Measurements from ENCODE around the gene SPATA2. TPM values are rescaled to one million over a fixed set of nuclear protein-coding genes. Genes with fewer than 3 reads are reported as not detected.
A peak's percentile ranks its signal among the peaks of the same experiment; 100 is the strongest.
"Not testable (repeated sequence)": the region's sequence is repeated elsewhere in the genome, so short reads cannot be mapped to it uniquely, and the experiment has no call there.

The SPATA2 gene
- 1 to 10 TPM; 4.0 to 6.7 (median 5.5) TPM for total RNA-seq

GRCh38 chr20:49915380-49916145, at the start of gene SPATA2:
Gene SPATA2 (minus strand): TSS chr20:49915529. CDS start chr20:49908490, 7,039 bp downstream.
- no peaks in the 10 kb centered on the region for H3K27me3 ChIP-seq
- H3K4me3 ChIP-seq: peak within 1 kb of the TSS; percentile 69 to 99 (median 98)
- H3K4me1 ChIP-seq: peaks cover 38 to 52% (median 44%) of the 10 kb centered on the region in 4 donors
- peak; percentile 99 for DNase-seq (ENCODE audit: extremely low spot score)
- TF ChIP-seq POLR2AphosphoS5 (IDR thresholded peaks at IDR 0.05) (peak; percentile 72 to 86), POLR2A (IDR thresholded peaks at IDR 0.05; ENCODE audit: low read depth) (peak; percentile 47), EP300 (IDR thresholded peaks at IDR 0.05) (no peak)
- 1% methylated on average over 16 of the region's 69 CpGs for WGBS
- H3K9me3 ChIP-seq: no peaks in the 10 kb centered on the region
- intact Hi-C loops (cut with DNase I): no loop called here
- H3K27ac ChIP-seq (replicated peaks in 1 of 4): peak within 1 kb of the TSS; percentile 97 to 99 (median 97)
- no peaks in the 10 kb centered on the region for H3K36me3 ChIP-seq

GRCh38 chr20:49961413-49961812, 46.1 kb upstream of the SPATA2 start:
- Histone ChIP-seq H3K4me3 (no peak overlapping the region), H3K9me3 (no peaks in the 10 kb centered on the region), H3K27me3 (no peaks in the 10 kb centered on the region), H3K27ac (replicated peaks in 1 of 4) (no peak overlapping the region), H3K4me1 (peaks cover 0 to 4% (median 0%) of the 10 kb centered on the region in 4 donors), H3K36me3 (peaks cover 9 to 56% (median 22%) of the 10 kb centered on the region in 4 donors)
- intact Hi-C loops (cut with DNase I): no loop called here
- no peak for DNase-seq (ENCODE audit: extremely low spot score)
- WGBS: 79% methylated on average over 4 of the region's 4 CpGs
- no peak for TF ChIP-seq POLR2A (IDR thresholded peaks at IDR 0.05; ENCODE audit: low read depth)

GRCh38 chr20:49957089-49957938, 42.0 kb upstream of the SPATA2 start:
- H3K27ac ChIP-seq (replicated peaks in 1 of 4); H3K4me1 ChIP-seq; DNase-seq (ENCODE audit: extremely low spot score); H3K27me3 ChIP-seq; intact Hi-C loops (cut with DNase I); H3K9me3 ChIP-seq; H3K4me3 ChIP-seq: not testable (repeated sequence)
- WGBS: 84% methylated on average over 8 of the region's 12 CpGs
- peaks cover 43 to 76% (median 60%) of the 10 kb centered on the region in 4 donors for H3K36me3 ChIP-seq

- no peaks in the 10 kb centered on the region for H3K27me3 ChIP-seq
- 97% methylated on average over 14 of the region's 18 CpGs for WGBS
- peaks cover 0 to 4% (median 0%) of the 10 kb centered on the region in 4 donors for H3K4me1 ChIP-seq
- no peak for DNase-seq (ENCODE audit: extremely low spot score)
- H3K36me3 ChIP-seq: peaks cover 49 to 82% (median 66%) of the 10 kb centered on the region in 4 donors
- no peak overlapping the region for H3K27ac ChIP-seq (replicated peaks in 1 of 4)
- TF ChIP-seq POLR2A (IDR thresholded peaks at IDR 0.05; ENCODE audit: low read depth): no peak
- no peak for TF ChIP-seq CTCF (IDR thresholded peaks at IDR 0.05)
- TF ChIP-seq POLR2AphosphoS5 (IDR thresholded peaks at IDR 0.05): no peak
- H3K9me3 ChIP-seq: no peaks in the 10 kb centered on the region
- H3K4me3 ChIP-seq: no peak overlapping the region
- intact Hi-C loops (cut with DNase I): no loop called here
Measured at GRCh38 chr20:49956689-49957088, 41.4 kb upstream of the SPATA2 start.

GRCh38 chr20:49955830-49956396, 40.6 kb upstream of the SPATA2 start:
- H3K4me1 ChIP-seq; H3K27ac ChIP-seq (replicated peaks in 1 of 4); intact Hi-C loops (cut with DNase I); DNase-seq (ENCODE audit: extremely low spot score); H3K9me3 ChIP-seq; H3K27me3 ChIP-seq; H3K4me3 ChIP-seq: not testable (repeated sequence)
- WGBS: 90% methylated on average over 10 of the region's 12 CpGs
- H3K36me3 ChIP-seq: peaks cover 56 to 90% (median 73%) of the 10 kb centered on the region in 4 donors

- H3K4me3 ChIP-seq: no peak overlapping the region
- DNase-seq (ENCODE audit: extremely low spot score): no peak
- TF ChIP-seq POLR2A (IDR thresholded peaks at IDR 0.05; ENCODE audit: low read depth): no peak
- intact Hi-C loops (cut with DNase I): no loop called here
- no peaks in the 10 kb centered on the region for H3K27me3 ChIP-seq
- H3K4me1 ChIP-seq: peaks cover 0 to 4% (median 0%) of the 10 kb centered on the region in 4 donors
- no peaks in the 10 kb centered on the region for H3K9me3 ChIP-seq
- 86% methylated on average over 3 of the region's 3 CpGs for WGBS
- H3K36me3 ChIP-seq: peaks cover 63 to 96% (median 80%) of the 10 kb centered on the region in 4 donors
- H3K27ac ChIP-seq (replicated peaks in 1 of 4): no peak overlapping the region
Measured at GRCh38 chr20:49955167-49955566, 39.8 kb upstream of the SPATA2 start.

GRCh38 chr20:49951151-49951550, 35.8 kb upstream of the SPATA2 start:
- H3K27me3 ChIP-seq: no peaks in the 10 kb centered on the region
- 78% methylated on average over 4 of the region's 4 CpGs for WGBS
- H3K4me1 ChIP-seq: peaks cover 0 to 4% (median 0%) of the 10 kb centered on the region in 4 donors
- intact Hi-C loops (cut with DNase I): no loop called here
- H3K9me3 ChIP-seq: no peaks in the 10 kb centered on the region
- H3K36me3 ChIP-seq: peaks cover 89 to 99% (median 96%) of the 10 kb centered on the region in 4 donors
- DNase-seq (ENCODE audit: extremely low spot score): no peak
- no peak overlapping the region for H3K27ac ChIP-seq (replicated peaks in 1 of 4)
- no peak overlapping the region for H3K4me3 ChIP-seq
- TF ChIP-seq CTCF (IDR thresholded peaks at IDR 0.05): no peak
- no peak for TF ChIP-seq POLR2AphosphoS5 (IDR thresholded peaks at IDR 0.05)
- no peak for TF ChIP-seq POLR2A (IDR thresholded peaks at IDR 0.05; ENCODE audit: low read depth)
- TF ChIP-seq EP300 (IDR thresholded peaks at IDR 0.05): no peak
